ENCODE measurements around the gene TRPV5. TPM values are rescaled to one million over a fixed set of nuclear protein-coding genes. Genes with fewer than 3 reads are reported as not detected.

The TRPV5 gene
- total RNA-seq, 2 donors from 2014 or later = not detected

DNA sequence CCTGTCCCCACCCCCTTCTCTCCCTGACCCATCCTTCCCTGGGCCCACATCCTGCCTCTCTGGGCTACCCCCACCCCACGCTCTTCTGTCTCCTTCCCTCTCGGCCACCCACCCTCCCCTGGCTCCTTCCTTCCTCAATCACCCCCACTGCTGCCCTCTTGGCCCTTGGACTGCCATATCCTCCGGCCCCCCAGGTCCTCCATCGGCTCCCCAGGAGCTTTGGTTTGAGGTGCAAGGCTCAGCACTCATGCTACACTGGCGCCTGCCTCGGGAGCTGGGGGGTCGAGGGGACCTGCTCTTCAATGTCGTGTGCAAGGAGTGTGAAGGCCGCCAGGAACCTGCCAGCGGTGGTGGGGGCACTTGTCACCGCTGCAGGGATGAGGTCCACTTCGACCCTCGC lies 67.8 kb downstream of the TRPV5 start:
- H3K4me3 Mint-ChIP-seq = no peak overlapping the region
- H3K4me1 Mint-ChIP-seq = peaks cover 11% of the 10 kb centered on the region
- no peak overlapping the region for H3K27ac Mint-ChIP-seq

DNA sequence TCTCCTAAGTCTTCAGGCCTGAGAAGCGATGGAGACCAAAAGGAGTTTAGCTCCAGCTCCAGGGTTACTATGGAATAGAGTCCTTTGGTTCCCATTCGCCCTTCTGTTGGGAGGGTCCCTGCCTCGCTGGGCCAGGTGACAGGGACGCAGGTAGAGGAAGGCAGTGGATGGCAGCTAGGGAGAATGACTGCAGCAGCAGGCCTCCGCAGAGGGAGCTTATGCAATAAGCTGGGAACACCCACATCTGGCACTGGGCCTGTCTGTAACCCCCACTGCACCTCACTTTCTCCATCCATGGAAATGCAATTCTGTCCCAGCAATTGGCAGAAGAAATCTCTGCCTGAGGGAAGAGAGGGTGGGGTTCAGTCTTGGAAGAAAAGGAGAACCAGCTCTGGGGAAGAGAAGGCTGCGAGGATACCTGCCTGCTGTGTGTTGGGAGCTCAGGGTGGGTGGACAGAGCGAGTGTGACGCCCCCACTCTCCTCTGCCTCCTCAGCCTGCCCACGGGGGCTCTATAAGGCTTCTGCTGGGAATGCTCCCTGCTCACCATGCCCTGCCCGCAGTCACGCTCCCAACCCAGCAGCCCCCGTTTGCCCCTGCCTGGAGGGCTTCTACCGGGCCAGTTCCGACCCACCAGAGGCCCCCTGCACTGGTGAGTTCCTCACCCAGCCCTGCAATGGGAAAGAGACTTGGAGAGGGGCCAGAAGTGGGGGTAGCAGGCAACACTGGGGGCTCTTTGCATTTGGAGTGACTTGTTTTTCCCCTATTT lies 68.4 kb downstream of the TRPV5 start:
- H3K27ac Mint-ChIP-seq = no peak overlapping the region
- ATAC-seq (no peak), DNase-seq (no peak)
- peaks cover 3% of the 10 kb centered on the region for H3K36me3 Mint-ChIP-seq (ENCODE audit: low read depth)
- no peaks in the 10 kb centered on the region for H3K27me3 Mint-ChIP-seq
- peaks cover 14% of the 10 kb centered on the region for H3K4me1 Mint-ChIP-seq
- no peaks in the 10 kb centered on the region for H3K9me3 ChIP-seq (ENCODE audit: control insufficient read depth, low read length, poor library complexity, severe bottlenecking)
- no peak overlapping the region for H3K4me3 Mint-ChIP-seq

More for the DNA sequence above, 67.8 kb downstream of the TRPV5 start:
- H3K9me3 ChIP-seq (ENCODE audit: control insufficient read depth, low read length, poor library complexity, severe bottlenecking) = no peaks in the 10 kb centered on the region
- ATAC-seq (no peak), DNase-seq (no peak)
- Mint-ChIP-seq H3K27me3 (no peaks in the 10 kb centered on the region), H3K36me3 (ENCODE audit: low read depth) (peaks cover 3% of the 10 kb centered on the region)

DNA sequence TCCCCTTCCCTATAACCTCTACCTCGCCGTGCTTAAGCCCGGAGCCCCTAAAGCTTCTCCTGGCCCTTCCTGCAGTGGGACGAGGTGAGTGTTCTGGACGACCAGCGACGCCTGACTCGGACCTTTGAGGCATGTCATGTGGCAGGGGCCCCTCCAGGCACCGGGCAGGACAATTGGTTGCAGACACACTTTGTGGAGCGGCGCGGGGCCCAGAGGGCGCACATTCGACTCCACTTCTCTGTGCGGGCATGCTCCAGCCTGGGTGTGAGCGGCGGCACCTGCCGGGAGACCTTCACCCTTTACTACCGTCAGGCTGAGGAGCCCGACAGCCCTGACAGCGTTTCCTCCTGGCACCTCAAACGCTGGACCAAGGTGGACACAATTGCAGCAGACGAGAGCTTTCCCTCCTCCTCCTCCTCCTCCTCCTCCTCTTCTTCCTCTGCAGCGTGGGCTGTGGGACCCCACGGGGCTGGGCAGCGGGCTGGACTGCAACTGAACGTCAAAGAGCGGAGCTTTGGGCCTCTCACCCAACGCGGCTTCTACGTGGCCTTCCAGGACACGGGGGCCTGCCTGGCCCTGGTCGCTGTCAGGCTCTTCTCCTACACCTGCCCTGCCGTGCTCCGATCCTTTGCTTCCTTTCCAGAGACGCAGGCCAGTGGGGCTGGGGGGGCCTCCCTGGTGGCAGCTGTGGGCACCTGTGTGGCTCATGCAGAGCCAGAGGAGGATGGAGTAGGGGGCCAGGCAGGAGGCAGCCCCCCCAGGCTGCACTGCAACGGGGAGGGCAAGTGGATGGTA lies 69.5 kb downstream of the TRPV5 start:
- ATAC-seq (no peak), DNase-seq (no peak)
- Mint-ChIP-seq H3K4me1 (peaks cover 16% of the 10 kb centered on the region), H3K27ac (no peak overlapping the region), H3K27me3 (no peaks in the 10 kb centered on the region), H3K4me3 (no peak overlapping the region), H3K36me3 (ENCODE audit: low read depth) (peaks cover 3% of the 10 kb centered on the region)
- no peaks in the 10 kb centered on the region for H3K9me3 ChIP-seq (ENCODE audit: control insufficient read depth, low read length, poor library complexity, severe bottlenecking)

DNA sequence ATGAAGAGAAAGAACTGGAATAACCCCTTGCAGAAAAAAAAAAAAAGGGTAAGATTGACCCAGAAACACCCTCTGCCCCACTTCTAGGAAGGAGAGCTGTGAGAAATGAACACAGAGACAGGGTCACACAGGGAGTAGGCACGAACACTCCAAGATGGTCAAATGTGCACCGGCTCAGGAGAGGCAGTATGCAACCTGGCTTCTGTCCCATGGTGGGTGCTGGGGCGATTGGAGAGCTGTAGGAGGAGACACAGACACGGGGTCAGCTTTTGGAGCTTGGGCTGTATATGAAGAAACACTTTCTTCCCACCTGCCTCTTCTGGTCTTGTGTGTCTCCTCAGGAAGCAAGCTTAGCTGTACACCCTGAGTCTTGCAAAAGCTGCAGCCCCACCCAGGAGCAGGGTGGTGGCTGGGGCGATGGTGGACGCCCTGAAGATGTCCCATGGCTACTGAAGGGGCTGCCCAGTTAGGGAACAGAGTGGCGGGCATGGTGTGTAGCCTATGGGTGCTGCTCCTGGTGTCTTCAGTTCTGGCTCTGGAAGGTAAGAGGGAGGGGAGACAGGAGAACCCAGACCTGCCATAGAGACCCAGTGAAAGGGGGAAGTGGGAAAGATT lies 70.7 kb downstream of the TRPV5 start:
- Mint-ChIP-seq H3K27ac (peak overlapping the region; percentile 41), H3K27me3 (no peaks in the 10 kb centered on the region), H3K4me3 (peak overlapping the region; percentile 45), H3K36me3 (ENCODE audit: low read depth) (peaks cover 3% of the 10 kb centered on the region), H3K4me1 (peaks cover 14% of the 10 kb centered on the region)
- DNase-seq (no peak), ATAC-seq (no peak)
- no peaks in the 10 kb centered on the region for H3K9me3 ChIP-seq (ENCODE audit: control insufficient read depth, low read length, poor library complexity, severe bottlenecking)

DNA sequence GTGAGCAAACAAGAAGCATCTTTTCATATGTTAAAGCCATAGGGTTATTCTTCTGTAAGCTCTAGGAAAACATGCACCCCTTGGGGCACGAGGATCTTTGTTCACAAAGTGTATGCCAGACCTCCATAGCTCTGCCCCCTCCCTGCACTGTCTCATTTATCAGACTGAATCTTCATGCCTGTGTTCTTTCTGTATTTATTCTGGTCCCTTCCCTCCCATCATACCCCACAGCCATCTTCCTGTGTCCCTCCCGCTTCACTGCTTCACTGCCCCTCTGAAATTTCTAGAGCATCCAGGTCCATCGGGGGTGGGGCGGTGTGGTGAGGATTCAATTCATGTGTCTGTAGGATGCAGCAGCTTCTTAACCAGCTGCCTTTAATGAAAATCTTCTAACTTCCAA lies 71.2 kb downstream of the TRPV5 start:
- H3K4me3 Mint-ChIP-seq = no peak overlapping the region
- peaks cover 3% of the 10 kb centered on the region for H3K36me3 Mint-ChIP-seq (ENCODE audit: low read depth)
- DNase-seq (no peak), ATAC-seq (no peak)
- H3K27ac Mint-ChIP-seq = peak overlapping the region; percentile 41
- H3K4me1 Mint-ChIP-seq = peaks cover 12% of the 10 kb centered on the region
- no peaks in the 10 kb centered on the region for H3K9me3 ChIP-seq (ENCODE audit: control insufficient read depth, low read length, poor library complexity, severe bottlenecking)
- H3K27me3 Mint-ChIP-seq = no peaks in the 10 kb centered on the region

DNA sequence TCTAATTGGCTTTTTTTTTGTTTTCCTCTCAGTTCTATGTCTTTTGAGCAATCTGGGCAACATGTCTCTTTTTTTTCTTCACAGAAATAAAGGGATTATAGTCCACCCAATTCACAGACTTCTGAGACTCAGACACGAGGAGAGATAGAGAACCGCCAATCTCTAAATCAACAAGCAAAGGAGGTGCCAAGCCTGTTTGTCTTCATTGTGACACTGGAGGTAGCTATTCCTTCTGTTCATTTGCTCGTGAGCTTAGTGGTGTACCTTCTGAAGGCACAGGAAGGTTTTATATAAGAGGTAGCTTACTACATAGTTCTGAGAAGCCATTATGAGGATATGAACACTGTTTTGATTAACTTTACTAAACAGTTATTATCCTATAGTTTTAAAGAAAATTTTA lies 72.6 kb downstream of the TRPV5 start:
- H3K36me3 Mint-ChIP-seq (ENCODE audit: low read depth) = peaks cover 3% of the 10 kb centered on the region
- H3K27ac Mint-ChIP-seq = no peak overlapping the region
- ATAC-seq (no peak), DNase-seq (no peak)
- H3K9me3 ChIP-seq (ENCODE audit: control insufficient read depth, low read length, poor library complexity, severe bottlenecking) = no peaks in the 10 kb centered on the region
- peaks cover 18% of the 10 kb centered on the region for H3K4me1 Mint-ChIP-seq
- H3K27me3 Mint-ChIP-seq = no peaks in the 10 kb centered on the region
- H3K4me3 Mint-ChIP-seq = no peak overlapping the region

DNA sequence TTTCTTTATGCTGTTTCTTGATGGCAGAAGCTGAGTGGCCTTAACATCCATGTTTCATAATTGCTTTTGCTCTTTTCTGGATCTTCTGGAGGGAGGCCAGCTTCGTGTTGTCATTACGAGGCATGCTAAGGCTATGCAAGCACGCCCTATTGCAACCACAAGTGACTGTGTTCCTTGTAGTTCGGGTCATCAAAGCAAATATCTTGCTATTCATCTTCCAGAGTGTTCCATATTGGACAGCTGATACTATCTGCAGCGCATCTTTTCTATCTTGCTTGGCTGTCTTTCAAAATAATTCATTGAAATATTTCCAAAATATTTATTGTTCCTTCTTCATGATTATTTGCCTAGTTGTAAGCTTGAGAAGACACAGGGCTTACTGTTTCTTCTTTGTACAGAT lies 73.7 kb downstream of the TRPV5 start:
- Mint-ChIP-seq H3K4me3 (no peak overlapping the region), H3K27me3 (no peaks in the 10 kb centered on the region), H3K27ac (peak overlapping the region; percentile 39), H3K4me1 (peaks cover 21% of the 10 kb centered on the region), H3K36me3 (ENCODE audit: low read depth) (peaks cover 3% of the 10 kb centered on the region)
- DNase-seq (no peak), ATAC-seq (no peak)
- no peaks in the 10 kb centered on the region for H3K9me3 ChIP-seq (ENCODE audit: control insufficient read depth, low read length, poor library complexity, severe bottlenecking)

DNA sequence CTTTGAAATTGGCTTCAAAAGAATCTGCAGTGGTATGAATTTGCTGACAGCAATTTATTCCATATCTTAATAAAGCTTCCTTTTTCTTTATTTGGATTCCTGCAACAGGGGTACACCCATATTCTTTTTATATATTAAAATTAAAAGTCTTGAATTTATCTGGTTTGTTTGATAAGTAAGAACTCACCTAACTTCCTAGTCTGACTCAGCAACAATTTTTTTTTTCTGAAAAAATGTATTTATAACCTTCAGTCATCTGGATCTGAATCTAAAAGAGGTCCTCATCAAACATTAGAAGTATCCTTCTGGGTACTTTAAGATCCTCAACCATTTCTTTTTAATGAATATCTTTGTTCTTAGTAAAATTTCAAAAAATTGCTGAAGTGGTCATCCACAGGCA lies 74.1 kb downstream of the TRPV5 start:
- H3K27me3 Mint-ChIP-seq = no peaks in the 10 kb centered on the region
- no peak overlapping the region for H3K4me3 Mint-ChIP-seq
- no peak for ATAC-seq
- H3K36me3 Mint-ChIP-seq (ENCODE audit: low read depth) = peaks cover 3% of the 10 kb centered on the region
- no peak for DNase-seq
- no peak overlapping the region for H3K27ac Mint-ChIP-seq
- H3K4me1 Mint-ChIP-seq = peaks cover 21% of the 10 kb centered on the region
- no peaks in the 10 kb centered on the region for H3K9me3 ChIP-seq (ENCODE audit: control insufficient read depth, low read length, poor library complexity, severe bottlenecking)

Other genes with a start within 250 kb of the TRPV5 start
- gene PRSS1, start 184.3 kb downstream of the TRPV5 start, total RNA-seq = not detected
- gene PRSS2, start 162.8 kb downstream of the TRPV5 start, total RNA-seq = not detected
- gene EPHB6, start 78.7 kb downstream of the TRPV5 start, total RNA-seq = 10 to 100 TPM; 52.3 to 59.9 TPM
- not detected for gene TRPV6, start 48.0 kb downstream of the TRPV5 start, total RNA-seq
- not detected for gene LLCFC1, start 5.7 kb upstream of the TRPV5 start, total RNA-seq
- 1 to 10 TPM in 1 of 2 donors, under 1 TPM in 1; 0.52 to 3.3 TPM for gene KEL, start 28.6 kb upstream of the TRPV5 start, total RNA-seq
- not detected for gene OR9A2, start 93.4 kb upstream of the TRPV5 start, total RNA-seq
- not detected for gene OR6V1, start 118.6 kb upstream of the TRPV5 start, total RNA-seq
- not detected for gene PIP, start 198.3 kb upstream of the TRPV5 start, total RNA-seq
- gene TAS2R39, start 249.7 kb upstream of the TRPV5 start, total RNA-seq = not detected